HFFc6 (cell line): ENCODE measurements around the gene XKR7. TPM values are rescaled to one million over a fixed set of nuclear protein-coding genes. Genes with fewer than 3 reads are reported as not detected.
A peak's percentile ranks its signal among the peaks of the same experiment; 100 is the strongest.

Source experiments
- DNase-seq: peaks from one replicate; pipeline ENCODE4 v3.0.0-alpha.2; 2018
- H3K27ac Mint-ChIP-seq: 2 replicates; pipeline ENCODE4 v1.8.0; 2020; ENCODE audit warnings: mild to moderate bottlenecking, mixed read lengths
- H3K27me3 Mint-ChIP-seq: 2 replicates; pipeline ENCODE4 v1.8.0; 2021; ENCODE audit warnings: mild to moderate bottlenecking, moderate library complexity, mixed read lengths; ENCODE audit not compliant: insufficient read depth
- H3K36me3 Mint-ChIP-seq: 2 replicates; pipeline ENCODE4 v1.8.0; 2021; ENCODE audit warnings: low read depth, mixed read lengths
- H3K4me1 Mint-ChIP-seq: 2 replicates; pipeline ENCODE4 v1.8.0; 2020; ENCODE audit warnings: low read depth, mixed read lengths
- H3K4me3 Mint-ChIP-seq: 2 replicates; pipeline ENCODE4 v1.8.0; 2020; ENCODE audit warnings: mild to moderate bottlenecking, moderate library complexity, mixed read lengths
- H3K9me3 Mint-ChIP-seq: 2 replicates; pipeline ENCODE4 v1.8.0; 2020; ENCODE audit warnings: mild to moderate bottlenecking, mixed read lengths
- CTCF ChIP-seq: fragments of 200-600 bp; sonication (generic); IDR thresholded peaks from 2 replicates; pipeline ENCODE4 v1.5.0; 2021; ENCODE audit warnings: antibody characterized with exemption, mild to moderate bottlenecking
- total RNA-seq, 6 experiments: library from RNA; stranded (reverse); fragmentation: NEBNext Ultra II Directional; extraction: Animal tissue kit (Norgen Biotek cat#: 25700); gene quantifications; 2 replicates in 1 of 6; 3 replicates in 5 of 6; pipeline ENCODE4 v1.2.3, GENCODE V29; 2021

The XKR7 gene
- total RNA-seq, 6 experiments from 2014 or later = not detected

DNA sequence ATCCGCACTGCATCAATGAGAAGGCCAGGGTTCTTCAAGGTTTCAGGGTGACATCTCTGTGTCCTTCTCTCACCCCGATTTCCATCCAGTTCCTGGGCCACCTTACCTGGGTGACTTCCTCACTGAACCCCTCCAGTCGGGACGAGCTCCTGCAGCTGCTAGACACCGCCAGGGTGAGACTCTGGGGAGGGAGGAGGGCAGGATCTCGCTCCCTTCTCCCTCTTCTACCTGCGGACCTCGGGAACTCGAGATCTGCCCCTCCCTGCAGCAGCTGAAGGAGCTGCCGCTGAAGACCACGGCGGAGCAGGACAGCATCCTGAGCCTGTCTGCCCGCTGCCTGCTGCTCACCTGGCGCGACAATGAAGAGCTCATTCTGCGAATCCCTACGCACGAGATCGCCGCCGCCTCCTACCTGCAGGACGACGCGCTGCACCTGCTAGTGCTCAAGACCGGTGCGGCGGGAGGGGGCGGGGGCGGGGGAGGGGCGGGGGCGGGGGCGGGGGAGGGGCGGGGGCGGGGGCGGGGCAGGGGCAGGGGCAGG lies 49.8 kb downstream of the XKR7 start:
- no peak for TF ChIP-seq CTCF
- H3K4me3 Mint-ChIP-seq = no peak overlapping the region
- peaks cover 60% of the 10 kb centered on the region for H3K27me3 Mint-ChIP-seq
- H3K27ac Mint-ChIP-seq = no peak overlapping the region
- H3K9me3 Mint-ChIP-seq = no peaks in the 10 kb centered on the region
- DNase-seq = no peak
- H3K36me3 Mint-ChIP-seq = peaks cover 4% of the 10 kb centered on the region
- peaks cover 5% of the 10 kb centered on the region; the same call in 1 of the 2 replicates for H3K4me1 Mint-ChIP-seq

GRCh38 chr20:32018269-32019155 lies 50.6 kb downstream of the XKR7 start:
- no peak for DNase-seq
- no peak overlapping the region; the same call in 1 of the 2 replicates for H3K4me3 Mint-ChIP-seq

GRCh38 chr20:32019156-32019510 lies 51.2 kb downstream of the XKR7 start:
- peak overlapping the region; percentile 60; the same call in 1 of the 2 replicates for H3K4me3 Mint-ChIP-seq
- DNase-seq = no peak
- H3K36me3 Mint-ChIP-seq = peaks cover 4% of the 10 kb centered on the region
- H3K27me3 Mint-ChIP-seq = peaks cover 69% of the 10 kb centered on the region
- TF ChIP-seq CTCF = no peak
- H3K4me1 Mint-ChIP-seq = peaks cover 5% of the 10 kb centered on the region; the same call in 1 of the 2 replicates
- H3K9me3 Mint-ChIP-seq = no peaks in the 10 kb centered on the region
- no peak overlapping the region for H3K27ac Mint-ChIP-seq

More at GRCh38 chr20:32018269-32019155, 50.6 kb downstream of the XKR7 start:
- no peaks in the 10 kb centered on the region for H3K9me3 Mint-ChIP-seq
- peaks cover 4% of the 10 kb centered on the region for H3K36me3 Mint-ChIP-seq
- no peak overlapping the region for H3K27ac Mint-ChIP-seq
- H3K27me3 Mint-ChIP-seq = peaks cover 68% of the 10 kb centered on the region
- peaks cover 5% of the 10 kb centered on the region; the same call in 1 of the 2 replicates for H3K4me1 Mint-ChIP-seq
- TF ChIP-seq CTCF = no peak

- Mint-ChIP-seq H3K4me3 (peak overlapping the region; percentile 60), H3K27me3 (peaks cover 62% of the 10 kb centered on the region), H3K9me3 (no peaks in the 10 kb centered on the region), H3K4me1 (peaks cover 5% of the 10 kb centered on the region; the same call in 1 of the 2 replicates), H3K27ac (no peak overlapping the region), H3K36me3 (peaks cover 4% of the 10 kb centered on the region)
- no peak for DNase-seq
- no peak for TF ChIP-seq CTCF
These were observed 51.9 kb downstream of the XKR7 start for GRCh38 chr20:32019563-32020463.

DNA sequence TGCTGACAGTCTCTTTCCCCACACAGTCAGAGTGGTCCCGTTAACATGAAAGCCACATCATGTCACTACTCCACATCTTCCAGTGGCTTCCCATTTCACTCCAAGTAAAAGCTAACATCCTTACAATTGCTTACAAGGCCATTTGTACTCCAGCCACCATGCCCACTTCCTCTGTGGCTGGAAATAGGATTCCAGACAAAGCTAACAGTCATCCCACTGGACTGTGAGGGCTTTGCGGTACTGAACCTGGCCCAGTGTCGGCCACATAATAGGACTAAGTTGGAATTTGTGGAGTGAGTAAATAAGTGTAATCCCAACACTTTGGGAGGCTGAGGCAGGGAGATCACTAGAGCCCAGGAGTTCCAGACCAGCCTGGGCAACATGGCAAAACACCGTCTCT lies 53.1 kb downstream of the XKR7 start:
- TF ChIP-seq CTCF = no peak
- Mint-ChIP-seq H3K9me3 (no peaks in the 10 kb centered on the region), H3K36me3 (peaks cover 4% of the 10 kb centered on the region), H3K4me3 (no peak overlapping the region), H3K4me1 (peaks cover 5% of the 10 kb centered on the region; the same call in 1 of the 2 replicates), H3K27ac (no peak overlapping the region), H3K27me3 (peaks cover 57% of the 10 kb centered on the region)
- DNase-seq = no peak
